ENCODE results near the gene SDK1.

SDK1 gene

GRCh38 chr7:3459111-3459510, 158.1 kb downstream of the SDK1 start:
- no peak overlapping the region for H3K4me3 ChIP-seq (ENCODE audit: low read depth in 1 of 2, low read length in 1 of 2)
- no peak overlapping the region for H3K27ac ChIP-seq
- H3K27me3 ChIP-seq, result no peaks in the 10 kb centered on the region
- no peaks in the 10 kb centered on the region for H3K36me3 ChIP-seq
- no peaks in the 10 kb centered on the region for H3K9me3 ChIP-seq
- H3K4me1 ChIP-seq (ENCODE audit: control insufficient read depth in 1 of 2, insufficient read depth in 1 of 2, low read depth in 1 of 2, low read length in 1 of 2), result no peaks in the 10 kb centered on the region
- TF ChIP-seq CTCF (IDR thresholded peaks at IDR 0.05), result no peak

GRCh38 chr7:3461923-3462322, 160.9 kb downstream of the SDK1 start:
- H3K27ac ChIP-seq, result no peak overlapping the region
- H3K36me3 ChIP-seq, result no peaks in the 10 kb centered on the region
- no peaks in the 10 kb centered on the region for H3K4me1 ChIP-seq (ENCODE audit: control insufficient read depth in 1 of 2, insufficient read depth in 1 of 2, low read depth in 1 of 2, low read length in 1 of 2)
- no peaks in the 10 kb centered on the region for H3K27me3 ChIP-seq
- H3K4me3 ChIP-seq (ENCODE audit: low read depth in 1 of 2, low read length in 1 of 2), result no peak overlapping the region
- H3K9me3 ChIP-seq, result no peaks in the 10 kb centered on the region
- TF ChIP-seq CTCF (IDR thresholded peaks at IDR 0.05), result no peak

GRCh38 chr7:3463696-3464095, 162.6 kb downstream of the SDK1 start:
- Histone ChIP-seq H3K4me3 (ENCODE audit: low read depth in 1 of 2, low read length in 1 of 2) (no peak overlapping the region), H3K27me3 (no peaks in the 10 kb centered on the region), H3K9me3 (no peaks in the 10 kb centered on the region), H3K27ac (no peak overlapping the region), H3K4me1 (ENCODE audit: control insufficient read depth in 1 of 2, insufficient read depth in 1 of 2, low read depth in 1 of 2, low read length in 1 of 2) (no peaks in the 10 kb centered on the region), H3K36me3 (no peaks in the 10 kb centered on the region)
- no peak for TF ChIP-seq CTCF (IDR thresholded peaks at IDR 0.05)

- H3K27me3 ChIP-seq, result no peaks in the 10 kb centered on the region
- H3K36me3 ChIP-seq, result no peaks in the 10 kb centered on the region
- H3K9me3 ChIP-seq, result no peaks in the 10 kb centered on the region
- no peaks in the 10 kb centered on the region for H3K4me1 ChIP-seq (ENCODE audit: control insufficient read depth in 1 of 2, insufficient read depth in 1 of 2, low read depth in 1 of 2, low read length in 1 of 2)
- H3K4me3 ChIP-seq (ENCODE audit: low read depth in 1 of 2, low read length in 1 of 2), result no peak overlapping the region
- no peak for TF ChIP-seq CTCF (IDR thresholded peaks at IDR 0.05)
- H3K27ac ChIP-seq, result no peak overlapping the region
Observed at GRCh38 chr7:3464900-3465622, 164.0 kb downstream of the SDK1 start.

GRCh38 chr7:3466261-3466660, 165.2 kb downstream of the SDK1 start:
- Histone ChIP-seq H3K27ac (no peak overlapping the region), H3K9me3 (no peaks in the 10 kb centered on the region), H3K4me1 (ENCODE audit: control insufficient read depth in 1 of 2, insufficient read depth in 1 of 2, low read depth in 1 of 2, low read length in 1 of 2) (no peaks in the 10 kb centered on the region), H3K27me3 (no peaks in the 10 kb centered on the region), H3K36me3 (no peaks in the 10 kb centered on the region), H3K4me3 (ENCODE audit: low read depth in 1 of 2, low read length in 1 of 2) (no peak overlapping the region)
- no peak for TF ChIP-seq CTCF (IDR thresholded peaks at IDR 0.05)
